ENCODE measurements around the gene CNIH3. TPM values are rescaled to one million over a fixed set of nuclear protein-coding genes. Genes with fewer than 3 reads are reported as not detected.

The CNIH3 gene
- total RNA-seq, 2 donors from 2014 or later, result 0.33 to 1.3 TPM

GRCh38 chr1:224751624-224752311 lies 135.7 kb downstream of the CNIH3 start:
- H3K4me3 ChIP-seq, result no peak overlapping the region
- H3K36me3 ChIP-seq, result no peaks in the 10 kb centered on the region
- no peaks in the 10 kb centered on the region for H3K9me3 ChIP-seq
- no peak for TF ChIP-seq CTCF (IDR thresholded peaks at IDR 0.05)
- DNase-seq (ENCODE audit: low spot score), result no peak
- H3K27ac ChIP-seq, result no peak overlapping the region
- H3K4me1 ChIP-seq, result no peaks in the 10 kb centered on the region
- H3K27me3 ChIP-seq, result no peaks in the 10 kb centered on the region

GRCh38 chr1:224753491-224753890 lies 137.4 kb downstream of the CNIH3 start:
- no peaks in the 10 kb centered on the region for H3K4me1 ChIP-seq
- no peak overlapping the region for H3K4me3 ChIP-seq
- H3K36me3 ChIP-seq, result no peaks in the 10 kb centered on the region
- H3K27ac ChIP-seq, result no peak overlapping the region
- no peak for DNase-seq (ENCODE audit: low spot score)
- TF ChIP-seq CTCF (IDR thresholded peaks at IDR 0.05), result no peak
- H3K9me3 ChIP-seq, result peaks cover 0 to under 1% of the 10 kb centered on the region in 2 donors
- H3K27me3 ChIP-seq, result no peaks in the 10 kb centered on the region

- no peaks in the 10 kb centered on the region for H3K27me3 ChIP-seq
- no peak for TF ChIP-seq CTCF (IDR thresholded peaks at IDR 0.05)
- no peaks in the 10 kb centered on the region for H3K36me3 ChIP-seq
- no peak for DNase-seq (ENCODE audit: low spot score)
- no peak overlapping the region for H3K4me3 ChIP-seq
- H3K9me3 ChIP-seq, result peaks cover 0 to 13% of the 10 kb centered on the region in 2 donors
- no peaks in the 10 kb centered on the region for H3K4me1 ChIP-seq
- no peak overlapping the region for H3K27ac ChIP-seq
Measured at GRCh38 chr1:224755586-224755985, 139.5 kb downstream of the CNIH3 start.

- TF ChIP-seq CTCF (IDR thresholded peaks at IDR 0.05), result no peak
- Histone ChIP-seq H3K27me3 (no peaks in the 10 kb centered on the region), H3K9me3 (peaks cover 0 to 13% of the 10 kb centered on the region in 2 donors), H3K36me3 (no peaks in the 10 kb centered on the region), H3K27ac (no peak overlapping the region), H3K4me3 (no peak overlapping the region), H3K4me1 (no peaks in the 10 kb centered on the region)
- no peak for DNase-seq (ENCODE audit: low spot score)
Measured at GRCh38 chr1:224757508-224757907, 141.4 kb downstream of the CNIH3 start.

- Histone ChIP-seq H3K4me3 (no peak overlapping the region), H3K27me3 (no peaks in the 10 kb centered on the region), H3K4me1 (no peaks in the 10 kb centered on the region), H3K9me3 (peaks cover 0 to 13% of the 10 kb centered on the region in 2 donors), H3K36me3 (no peaks in the 10 kb centered on the region), H3K27ac (no peak overlapping the region)
- no peak for DNase-seq (ENCODE audit: low spot score)
- no peak for TF ChIP-seq CTCF (IDR thresholded peaks at IDR 0.05)
Measured at GRCh38 chr1:224759135-224759534, 143.0 kb downstream of the CNIH3 start.

GRCh38 chr1:224759681-224760091 lies 143.6 kb downstream of the CNIH3 start:
- no peaks in the 10 kb centered on the region for H3K4me1 ChIP-seq
- no peak for DNase-seq (ENCODE audit: low spot score)
- no peak for TF ChIP-seq CTCF (IDR thresholded peaks at IDR 0.05)
- peaks cover 0 to 13% of the 10 kb centered on the region in 2 donors for H3K9me3 ChIP-seq
- H3K4me3 ChIP-seq, result no peak overlapping the region
- H3K27ac ChIP-seq, result no peak overlapping the region
- H3K36me3 ChIP-seq, result no peaks in the 10 kb centered on the region
- no peaks in the 10 kb centered on the region for H3K27me3 ChIP-seq
